Measurements from ENCODE around the gene TYMP.

GRCh38 chr22:50522208-50522805, 7.5 kb downstream of the TYMP start:
- TF ChIP-seq CTCF (conservative IDR thresholded peaks at IDR 0.05; ENCODE audit: low read depth, low read length) (no peak), EZH2 (IDR thresholded peaks at IDR 0.05; ENCODE audit: low read length, unreplicated experiment) (no peak)
